VCaP (cell line): ENCODE data around the gene CWC25.
A peak's percentile ranks its signal among the peaks of the same experiment; 100 is the strongest.

Experiments used
- H3K27ac ChIP-seq: fragments of 450-650 bp; 2 replicates; pipeline ENCODE4 v1.5.1; 2017
- TF ChIP-seq, protein P1 (sequence below): fragments of 450-650 bp; conservative IDR thresholded peaks from 2 replicates; pipeline ENCODE4 v1.5.1; 2017; ENCODE audit warnings: mild to moderate bottlenecking, moderate library complexity

CWC25 gene

DNA sequence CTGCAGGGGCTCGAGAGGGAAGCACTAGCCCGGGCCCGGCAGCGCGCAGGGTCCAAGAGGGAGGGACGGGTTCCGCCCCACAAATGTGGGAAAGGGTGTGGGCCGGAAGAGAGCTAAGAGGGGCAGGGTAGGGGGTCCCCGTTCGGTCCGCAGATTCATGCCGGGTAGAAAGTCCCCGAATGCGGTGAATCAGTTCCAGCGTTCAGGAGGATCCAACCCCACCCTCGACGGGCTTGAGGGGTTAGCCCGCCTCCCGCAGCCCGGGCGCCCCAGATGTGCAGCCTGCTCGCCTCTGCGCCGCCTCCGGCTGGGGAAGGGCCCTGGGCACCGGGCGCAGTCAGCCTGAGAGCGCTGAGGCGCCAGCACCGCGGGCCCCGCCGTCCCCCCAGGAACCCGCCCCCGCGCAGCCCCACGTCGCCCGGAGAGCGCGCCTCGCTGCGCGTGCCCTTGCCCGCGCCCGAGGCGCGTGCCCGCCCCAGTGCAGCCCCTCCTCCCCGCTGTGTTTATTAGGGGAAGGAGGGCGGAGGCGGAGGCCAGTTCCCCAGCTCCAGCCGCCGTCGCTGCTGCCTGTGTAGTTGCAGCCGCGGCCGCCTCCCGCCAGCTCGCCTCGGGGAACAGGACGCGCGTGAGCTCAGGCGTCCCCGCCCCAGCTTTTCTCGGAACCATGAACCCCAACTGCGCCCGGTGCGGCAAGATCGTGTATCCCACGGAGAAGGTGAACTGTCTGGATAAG lies 44.6 kb upstream of the CWC25 start, which contains the start of gene LASP1:
LASP1 (plus strand) TSS at position 533 of the 733 bp plus-strand sequence; CDS start at position 665, 132 bp downstream.
- H3K27ac ChIP-seq = peak within 1 kb of the TSS; percentile 70
- TF ChIP-seq, protein P1, sequence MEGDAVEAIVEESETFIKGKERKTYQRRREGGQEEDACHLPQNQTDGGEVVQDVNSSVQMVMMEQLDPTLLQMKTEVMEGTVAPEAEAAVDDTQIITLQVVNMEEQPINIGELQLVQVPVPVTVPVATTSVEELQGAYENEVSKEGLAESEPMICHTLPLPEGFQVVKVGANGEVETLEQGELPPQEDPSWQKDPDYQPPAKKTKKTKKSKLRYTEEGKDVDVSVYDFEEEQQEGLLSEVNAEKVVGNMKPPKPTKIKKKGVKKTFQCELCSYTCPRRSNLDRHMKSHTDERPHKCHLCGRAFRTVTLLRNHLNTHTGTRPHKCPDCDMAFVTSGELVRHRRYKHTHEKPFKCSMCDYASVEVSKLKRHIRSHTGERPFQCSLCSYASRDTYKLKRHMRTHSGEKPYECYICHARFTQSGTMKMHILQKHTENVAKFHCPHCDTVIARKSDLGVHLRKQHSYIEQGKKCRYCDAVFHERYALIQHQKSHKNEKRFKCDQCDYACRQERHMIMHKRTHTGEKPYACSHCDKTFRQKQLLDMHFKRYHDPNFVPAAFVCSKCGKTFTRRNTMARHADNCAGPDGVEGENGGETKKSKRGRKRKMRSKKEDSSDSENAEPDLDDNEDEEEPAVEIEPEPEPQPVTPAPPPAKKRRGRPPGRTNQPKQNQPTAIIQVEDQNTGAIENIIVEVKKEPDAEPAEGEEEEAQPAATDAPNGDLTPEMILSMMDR = no peak; the same call in 1 of the 2 replicates

DNA sequence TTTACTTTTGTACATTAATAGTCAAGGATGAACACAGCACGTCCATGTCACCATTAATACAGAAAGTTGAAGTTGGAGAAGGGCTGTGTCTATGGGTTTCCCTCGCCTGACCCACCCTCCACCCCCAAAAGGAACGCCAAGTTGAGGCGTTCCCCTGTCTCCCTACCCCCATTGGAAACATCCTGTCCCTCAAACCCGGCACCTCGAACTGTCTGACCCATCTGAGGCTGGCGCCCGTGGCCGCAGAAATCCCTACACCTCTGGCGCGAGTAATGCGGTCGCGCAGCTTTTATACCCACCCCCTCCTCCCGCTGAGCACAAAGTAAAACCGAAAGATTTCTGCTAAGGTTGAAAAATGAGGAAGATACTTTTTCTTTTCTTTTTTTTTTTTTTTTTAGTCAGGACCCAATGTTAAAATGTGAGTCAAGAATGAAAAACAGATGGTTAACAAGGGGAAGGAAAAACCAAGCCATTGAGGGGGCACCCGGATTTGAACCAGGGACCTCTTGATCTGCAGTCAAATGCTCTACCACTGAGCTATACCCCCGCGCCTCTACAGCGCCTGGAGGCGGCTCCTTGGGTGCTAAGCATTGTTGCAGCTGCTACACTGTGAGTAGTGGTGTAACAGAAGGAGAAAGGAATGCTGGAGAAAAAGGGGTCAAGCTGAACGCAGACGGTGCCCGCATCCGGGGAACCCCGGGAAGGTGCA lies 43.9 kb upstream of the CWC25 start:
- TF ChIP-seq, protein P1 = peak; percentile 20; the same call in 1 of the 2 replicates
- peak overlapping the region; percentile 70 for H3K27ac ChIP-seq

DNA sequence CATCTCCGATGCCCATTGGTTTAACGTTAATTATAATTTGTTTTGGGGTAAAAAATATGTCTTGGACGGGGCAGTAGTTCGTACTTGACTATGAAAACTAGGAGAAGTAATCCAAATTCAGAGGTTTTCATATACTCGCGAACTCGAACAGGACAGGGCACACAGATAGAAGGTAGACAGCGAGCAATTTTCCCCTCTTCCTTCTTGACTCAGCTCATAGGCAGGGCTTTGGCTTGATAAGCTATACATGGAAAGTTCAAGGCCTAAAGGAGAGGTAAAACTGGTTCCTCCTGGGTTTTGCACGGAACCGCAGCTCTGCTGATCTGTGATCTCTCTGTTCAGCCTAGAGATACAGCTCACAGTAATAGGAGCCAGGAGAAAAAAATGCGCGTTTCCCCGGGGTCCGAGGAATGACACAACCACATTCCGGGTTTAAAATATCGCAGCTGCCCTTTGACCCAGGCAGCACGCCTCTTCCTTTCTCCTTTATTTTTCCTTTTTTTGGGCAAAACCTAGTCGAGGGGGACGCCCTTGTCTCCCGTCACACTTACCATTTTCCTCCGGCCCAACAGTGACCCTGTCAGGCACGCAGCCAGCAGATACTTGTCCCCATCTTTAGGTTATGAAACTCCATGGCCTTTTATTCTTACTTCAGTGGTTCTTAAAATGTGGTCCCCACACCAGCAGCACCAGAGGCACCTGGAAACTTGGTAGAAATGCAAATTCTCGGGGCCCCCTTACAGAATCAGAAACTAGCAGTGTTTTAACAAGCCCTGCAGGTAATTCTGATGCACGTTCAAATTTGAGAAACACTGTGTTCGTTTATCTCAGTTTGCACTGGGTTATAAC lies 43.1 kb upstream of the CWC25 start:
- TF ChIP-seq, protein P1 = no peak
- no peak overlapping the region for H3K27ac ChIP-seq

DNA sequence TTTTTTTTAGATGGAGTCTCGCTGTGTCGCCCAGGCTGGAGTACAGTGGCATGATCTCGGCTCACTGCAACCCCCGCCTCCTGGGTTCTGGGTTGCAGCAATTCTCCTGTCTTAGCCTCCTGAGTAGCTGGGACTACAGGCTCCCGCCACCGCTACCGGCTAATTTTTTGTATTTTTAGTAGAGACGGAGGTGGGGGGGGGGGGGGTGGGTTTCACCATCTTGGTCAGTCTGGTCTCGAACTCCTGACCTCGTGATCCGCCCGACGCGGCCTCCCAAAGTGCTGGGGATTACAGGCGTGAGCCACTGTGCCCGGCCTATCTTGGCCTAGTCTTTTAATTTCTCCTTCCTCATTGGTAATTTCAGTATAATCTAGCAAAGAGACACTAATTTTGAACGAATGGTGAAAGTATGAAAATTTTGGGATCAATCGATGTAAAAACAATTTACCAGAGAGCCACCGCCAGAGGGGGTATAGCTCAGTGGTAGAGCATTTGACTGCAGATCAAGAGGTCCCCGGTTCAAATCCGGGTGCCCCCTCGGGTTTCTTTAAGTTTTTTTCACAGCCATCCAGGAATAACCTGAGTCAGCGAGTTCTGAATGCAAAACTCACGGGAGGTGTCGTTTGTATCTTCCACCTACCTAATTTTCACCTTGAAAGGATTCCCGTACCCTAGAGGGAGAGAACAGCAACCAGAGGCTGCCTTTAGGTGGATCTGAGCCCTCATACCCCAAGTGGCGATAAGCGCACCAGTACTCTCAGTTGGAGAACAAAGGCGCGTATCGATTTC lies 42.3 kb upstream of the CWC25 start:
- H3K27ac ChIP-seq = no peak overlapping the region
- TF ChIP-seq, protein P1 = no peak

DNA sequence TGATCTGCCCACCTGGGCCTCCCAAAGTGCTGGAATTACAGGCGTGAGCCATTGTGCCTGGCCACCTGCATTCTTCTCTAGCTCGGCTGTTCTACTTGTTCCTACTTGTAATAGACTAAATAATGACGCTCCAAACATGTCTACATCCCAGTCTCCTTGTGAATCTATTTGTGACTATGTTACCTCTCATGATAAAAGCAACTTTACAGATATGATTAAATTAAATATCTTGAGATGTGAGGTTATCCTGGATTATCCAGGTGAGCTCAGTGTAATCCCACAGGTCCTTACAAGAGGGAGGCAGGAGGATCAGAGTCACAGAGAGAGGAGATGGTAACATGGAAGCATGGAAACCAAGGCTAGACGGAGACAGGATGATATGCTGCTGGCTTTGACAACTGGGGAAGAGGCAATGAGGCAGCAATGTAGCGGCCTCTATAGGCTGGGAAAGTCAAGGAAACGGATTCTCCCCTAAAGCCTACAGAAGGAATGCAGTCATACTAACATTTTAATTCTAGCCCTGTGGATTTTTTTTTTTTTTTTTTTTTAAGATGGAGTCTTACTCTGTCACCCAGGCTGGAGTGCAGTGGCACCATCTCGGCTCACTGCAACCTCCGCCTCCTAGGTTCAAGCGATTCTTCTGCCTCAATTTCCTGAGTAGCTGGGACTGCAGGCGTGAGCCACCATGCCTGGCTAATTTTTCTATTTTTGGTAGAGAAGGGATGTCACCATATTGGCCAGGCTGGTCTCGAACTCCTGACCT lies 39.7 kb upstream of the CWC25 start:
- TF ChIP-seq, protein P1 = peak; percentile 14; the same call in 1 of the 2 replicates
- H3K27ac ChIP-seq = no peak overlapping the region

DNA sequence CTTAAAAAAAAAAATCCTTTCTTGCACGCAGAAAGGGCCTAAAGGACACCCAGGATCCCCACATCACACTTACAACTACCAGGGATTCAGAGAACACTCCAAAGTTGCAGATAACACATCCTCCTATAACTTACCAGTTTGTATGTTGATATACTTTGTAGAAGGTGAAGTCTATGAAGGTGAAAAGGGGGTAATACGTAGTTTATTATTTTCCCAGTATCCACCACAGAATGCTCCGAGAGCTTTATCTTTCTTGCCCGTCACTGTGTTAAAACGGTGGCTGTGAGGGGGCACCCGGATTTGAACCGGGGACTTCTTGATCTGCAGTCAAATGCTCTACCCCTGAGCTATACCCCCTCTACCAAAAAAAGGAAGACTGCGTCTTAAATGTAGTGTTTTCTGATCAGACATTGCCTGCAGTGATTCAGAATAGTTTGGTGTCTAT lies 36.3 kb upstream of the CWC25 start:
- TF ChIP-seq, protein P1 = no peak
- no peak overlapping the region for H3K27ac ChIP-seq
